Ishikawa (cell line): ENCODE measurements around the gene USP49.

Source experiments
- EP300 ChIP-seq: IDR thresholded peaks from 2 replicates; pipeline ENCODE4 v1.6.1; 2012; ENCODE audit warnings: borderline replicate concordance
- RAD21 ChIP-seq: IDR thresholded peaks from 2 replicates; pipeline ENCODE4 v1.6.1; 2012; ENCODE audit warnings: low read depth
- TAF1 ChIP-seq: IDR thresholded peaks from 2 replicates; pipeline ENCODE4 v1.6.1; 2012; ENCODE audit warnings: low read depth, mild to moderate bottlenecking
- TCF12 ChIP-seq: IDR thresholded peaks from 2 replicates; pipeline ENCODE4 v1.6.1; 2012; ENCODE audit warnings: low read depth
- YY1 ChIP-seq: IDR thresholded peaks from 2 replicates; pipeline ENCODE4 v1.6.1; 2012; ENCODE audit warnings: low read depth

DNA sequence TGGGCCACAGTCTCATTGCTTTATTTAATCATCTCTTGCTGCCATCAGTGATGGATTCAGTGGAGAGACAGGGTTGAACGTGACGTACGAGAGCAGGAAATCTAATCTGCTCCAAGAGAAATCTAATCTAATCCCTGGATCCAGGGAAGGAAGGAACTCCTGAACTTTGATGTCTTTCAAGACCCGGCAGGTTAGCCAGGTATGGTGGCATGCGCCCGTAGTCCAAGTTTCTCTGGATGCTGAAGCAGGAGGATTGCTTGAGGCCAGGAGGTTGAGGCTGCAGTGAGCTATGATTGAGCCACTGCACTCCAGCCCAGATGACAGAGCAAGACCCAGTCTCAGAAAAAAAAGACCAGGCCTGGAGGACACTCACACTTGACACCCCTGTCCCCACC, 136.5 kb downstream of the USP49 start:
- no peak for TF ChIP-seq EP300
- no peak for TF ChIP-seq RAD21
- TF ChIP-seq TCF12 = no peak
- TF ChIP-seq YY1 = no peak
- no peak for TF ChIP-seq TAF1
